SK-N-SH (cell line): Measurements from ENCODE around the gene MGRN1. TPM values are rescaled to one million over a fixed set of nuclear protein-coding genes. Genes with fewer than 3 reads are reported as not detected.

ENCODE experiments used
- CTCF ChIA-PET: fragments of 300-600, 350-600 bp; formaldehyde crosslinking; extraction: SDS; loops from one replicate; lab custom pipeline; 2021; lab: Yijun Ruan, JAX
- POLR2A ChIA-PET: fragments of 350-600 bp; sonication (Branson Sonifier 250); formaldehyde crosslinking; extraction: SDS; loops from one replicate; lab custom pipeline; 2020; ENCODE audit warnings: antibody characterized with exemption, inconsistent platforms; lab: Yijun Ruan, JAX
- DNase-seq: peaks from one replicate; pipeline ENCODE4 v3.0.0; 2012
- H2AFZ ChIP-seq: fragments of 200-600 bp; sonication (generic); 2 replicates; pipeline ENCODE4 v1.8.1; 2016; ENCODE audit warnings: antibody characterized with exemption, mild to moderate bottlenecking, low read depth
- H3F3A ChIP-seq: fragments of 200-600 bp; sonication (generic); replicated peaks from 2 replicates; pipeline ENCODE3; 2016; ENCODE audit warnings: antibody characterized with exemption, mild to moderate bottlenecking; ENCODE audit not compliant: insufficient read depth
- H3K27ac ChIP-seq, 2 experiments: fragments of 200-500 bp in 1 of 2; fragments of 200-600 bp in 1 of 2; sonication (Bioruptor generic) in 1 of 2; sonication (generic), shearing (Covaris generic) in 1 of 2; 2 replicates each; pipeline versions ENCODE4 v1.5.1 to v1.6.1; 2014 to 2016; ENCODE audit warnings: low read depth in 2 of 2, inconsistent platforms in 1 of 2, low read length in 1 of 2, mild to moderate bottlenecking in 1 of 2, mixed read lengths in 1 of 2
- H3K27me3 ChIP-seq: fragments of 200-600 bp; sonication (generic), shearing (Covaris generic); 2 replicates; pipeline ENCODE4 v1.6.1; 2016; ENCODE audit warnings: mixed run types; ENCODE audit not compliant: insufficient read depth
- H3K36me3 ChIP-seq, 2 experiments: fragments of 200-500 bp in 1 of 2; fragments of 200-600 bp in 1 of 2; sonication (Bioruptor generic) in 1 of 2; sonication (generic) in 1 of 2; replicated peaks in 1 of 2; 2 replicates each; pipeline versions ENCODE3 to v1.5.1; 2014 to 2016; ENCODE audit warnings: low read length in 1 of 2, mild to moderate bottlenecking in 1 of 2; ENCODE audit not compliant: insufficient read depth in 2 of 2, control insufficient read depth in 1 of 2
- H3K4me1 ChIP-seq, 2 experiments: fragments of 200-500 bp in 1 of 2; fragments of 200-600 bp in 1 of 2; sonication (Bioruptor generic) in 1 of 2; sonication (generic), shearing (Covaris generic) in 1 of 2; 2 replicates each; pipeline versions ENCODE4 v1.5.1 to v1.6.1; 2014 to 2016; ENCODE audit warnings: low read depth in 1 of 2, low read length in 1 of 2, mixed run types in 1 of 2; ENCODE audit not compliant: insufficient read depth in 2 of 2, control insufficient read depth in 1 of 2
- H3K4me2 ChIP-seq: fragments of 200-600 bp; sonication (generic), shearing (Covaris generic); 2 replicates; pipeline ENCODE4 v1.6.1; 2017; ENCODE audit warnings: mixed run types
- H3K4me3 ChIP-seq, 2 experiments: fragments of 200-500 bp in 1 of 2; fragments of 200-600 bp in 1 of 2; sonication (Bioruptor generic) in 1 of 2; sonication (generic), shearing (Covaris generic) in 1 of 2; 2 replicates each; pipeline versions ENCODE4 v1.5.1 to v1.8.1; 2014 to 2016; ENCODE audit warnings: low read depth in 2 of 2, inconsistent platforms in 1 of 2, low read length in 1 of 2, mild to moderate bottlenecking in 1 of 2, mixed read lengths in 1 of 2, moderate library complexity in 1 of 2
- H3K79me2 ChIP-seq: fragments of 200-600 bp; sonication (generic); 2 replicates; pipeline ENCODE4 v1.8.1; 2017; ENCODE audit warnings: mild to moderate bottlenecking; ENCODE audit not compliant: insufficient read depth
- H3K9ac ChIP-seq: fragments of 200-600 bp; sonication (generic); 2 replicates; pipeline ENCODE4 v1.6.1; 2017; ENCODE audit warnings: mixed run types
- H3K9me2 ChIP-seq: fragments of 200-600 bp; sonication (generic); 2 replicates; pipeline ENCODE4 v1.6.1; 2017; ENCODE audit warnings: mixed run types
- H3K9me3 ChIP-seq: fragments of 200-600 bp; sonication (generic); 2 replicates; pipeline ENCODE4 v1.6.1; 2017; ENCODE audit warnings: mixed run types, mild to moderate bottlenecking, moderate library complexity
- H4K20me1 ChIP-seq: fragments of 200-600 bp; sonication (generic); 2 replicates; pipeline ENCODE4 v1.6.1; 2017; ENCODE audit warnings: mild to moderate bottlenecking, mixed run types; ENCODE audit not compliant: insufficient read depth
- CHD2 ChIP-seq: fragments of 150-350 bp; IDR thresholded peaks from 2 replicates; pipeline ENCODE4 v1.6.1; 2018; ENCODE audit warnings: low read length; ENCODE audit not compliant: partially characterized antibody
- ELF1 ChIP-seq: IDR thresholded peaks from 2 replicates; pipeline ENCODE4 v1.4.0; 2012
- EP300 ChIP-seq, 2 experiments: IDR thresholded peaks; 2 replicates each; pipeline versions ENCODE4 v1.4.0 to v1.6.1; 2012; ENCODE audit warnings: borderline replicate concordance in 1 of 2, low read depth in 1 of 2, low read length in 1 of 2
- EZH2phosphoT487 ChIP-seq: fragments of 200-600 bp; sonication (generic); IDR thresholded peaks from 2 replicates; pipeline ENCODE4 v1.6.1; 2017; ENCODE audit warnings: low read depth, mixed run types, mild to moderate bottlenecking, antibody characterized with exemption, moderate library complexity, borderline replicate concordance
- FOXM1 ChIP-seq: IDR thresholded peaks from 2 replicates; pipeline ENCODE4 v1.4.0; 2012; ENCODE audit warnings: low read depth, mild to moderate bottlenecking
- GABPA ChIP-seq: IDR thresholded peaks from 2 replicates; pipeline ENCODE4 v1.4.0; 2012; ENCODE audit warnings: low read depth, mild to moderate bottlenecking
- NFIC ChIP-seq: IDR thresholded peaks from 2 replicates; pipeline ENCODE4 v1.4.0; 2012; ENCODE audit warnings: borderline replicate concordance
- POLR2AphosphoS5 ChIP-seq: IDR thresholded peaks from 2 replicates; pipeline ENCODE4 v1.6.1; 2012; ENCODE audit warnings: low read depth, low read length
- RAD21 ChIP-seq: IDR thresholded peaks from 2 replicates; pipeline ENCODE4 v1.6.1; 2012; ENCODE audit warnings: mild to moderate bottlenecking, low read length
- RFX5 ChIP-seq: IDR thresholded peaks from 2 replicates; pipeline ENCODE4 v1.6.1; 2012; ENCODE audit warnings: mild to moderate bottlenecking, improper control_type of control experiment, low read length
- RXRA ChIP-seq: IDR thresholded peaks from 2 replicates; pipeline ENCODE4 v1.4.0; 2012; ENCODE audit warnings: low read depth, mild to moderate bottlenecking, borderline replicate concordance
- SMC3 ChIP-seq: IDR thresholded peaks from 2 replicates; pipeline ENCODE4 v1.6.1; 2012; ENCODE audit warnings: low read depth, low read length, improper control_type of control experiment
- TAF1 ChIP-seq: IDR thresholded peaks from 2 replicates; pipeline ENCODE4 v1.6.1; 2012; ENCODE audit warnings: low read depth, mild to moderate bottlenecking, low read length, moderate library complexity, borderline replicate concordance
- WGBS: methylation state at CpG from one replicate; pipeline ENCODE4 v1.1.6; 2017; ENCODE audit warnings: low lambda C conversion rate; 5-methylcytosine and 5-hydroxymethylcytosine counted together
- polyA plus RNA-seq, 3 experiments: library from polyadenylated mRNA; depleted of rRNA; stranded (reverse); fragments of >200 nt; gene quantifications; 2 replicates each; pipeline ENCODE4 v1.2.3, GENCODE V29; 2012
- TF ChIP-seq, protein P1 (sequence below): fragments of 200-600 bp; sonication (generic); IDR thresholded peaks from 2 replicates; pipeline ENCODE4 v1.6.1; 2017; ENCODE audit warnings: antibody characterized with exemption, mild to moderate bottlenecking, moderate library complexity
- TF ChIP-seq, protein P2 (sequence below): IDR thresholded peaks from 2 replicates; pipeline ENCODE4 v1.4.0; 2012; ENCODE audit warnings: low read depth
- TF ChIP-seq, protein P3 (sequence below): IDR thresholded peaks from 2 replicates; pipeline ENCODE4; 2012
- TF ChIP-seq, protein P4 (sequence below): IDR thresholded peaks from 2 replicates; pipeline ENCODE4 v1.6.1; 2012; ENCODE audit warnings: mild to moderate bottlenecking, low read depth, low read length, moderate library complexity

The MGRN1 gene
- polyA plus RNA-seq, 1 of the 3 experiments (the other 2 are of a cell fraction) = 13.3 TPM

DNA sequence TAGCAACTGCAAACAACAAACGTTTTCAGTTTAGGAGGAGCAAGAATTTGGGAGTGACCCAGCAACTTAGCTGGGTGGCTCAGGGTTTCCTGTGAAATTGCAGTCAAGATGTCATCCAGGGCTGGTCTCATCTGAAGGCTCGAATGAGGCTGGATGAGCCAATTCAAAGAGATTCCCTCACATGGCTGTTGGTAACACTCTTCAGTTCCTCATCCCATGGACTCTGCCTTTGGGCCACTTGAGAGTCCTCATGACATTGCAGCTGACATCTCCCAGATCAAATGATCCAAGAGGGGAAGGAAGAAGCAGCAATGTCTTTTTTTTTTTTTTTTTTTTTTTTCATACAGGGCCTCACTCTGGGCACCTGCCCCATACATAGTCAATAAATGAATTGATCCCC is 36.2 kb upstream of the MGRN1 start:
- CTCF ChIA-PET = interaction anchor here (0.8 to 5.6 kb wide), 5 partner anchors 20 to 82 kb away, joined by 3 to 64 read pairs (median 5); no protein-coding TSS in a partner anchor
- H3K9me2 ChIP-seq = no peaks in the 10 kb centered on the region
- TF ChIP-seq, protein P1, sequence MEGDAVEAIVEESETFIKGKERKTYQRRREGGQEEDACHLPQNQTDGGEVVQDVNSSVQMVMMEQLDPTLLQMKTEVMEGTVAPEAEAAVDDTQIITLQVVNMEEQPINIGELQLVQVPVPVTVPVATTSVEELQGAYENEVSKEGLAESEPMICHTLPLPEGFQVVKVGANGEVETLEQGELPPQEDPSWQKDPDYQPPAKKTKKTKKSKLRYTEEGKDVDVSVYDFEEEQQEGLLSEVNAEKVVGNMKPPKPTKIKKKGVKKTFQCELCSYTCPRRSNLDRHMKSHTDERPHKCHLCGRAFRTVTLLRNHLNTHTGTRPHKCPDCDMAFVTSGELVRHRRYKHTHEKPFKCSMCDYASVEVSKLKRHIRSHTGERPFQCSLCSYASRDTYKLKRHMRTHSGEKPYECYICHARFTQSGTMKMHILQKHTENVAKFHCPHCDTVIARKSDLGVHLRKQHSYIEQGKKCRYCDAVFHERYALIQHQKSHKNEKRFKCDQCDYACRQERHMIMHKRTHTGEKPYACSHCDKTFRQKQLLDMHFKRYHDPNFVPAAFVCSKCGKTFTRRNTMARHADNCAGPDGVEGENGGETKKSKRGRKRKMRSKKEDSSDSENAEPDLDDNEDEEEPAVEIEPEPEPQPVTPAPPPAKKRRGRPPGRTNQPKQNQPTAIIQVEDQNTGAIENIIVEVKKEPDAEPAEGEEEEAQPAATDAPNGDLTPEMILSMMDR = no peak
- TF ChIP-seq, protein P2, sequence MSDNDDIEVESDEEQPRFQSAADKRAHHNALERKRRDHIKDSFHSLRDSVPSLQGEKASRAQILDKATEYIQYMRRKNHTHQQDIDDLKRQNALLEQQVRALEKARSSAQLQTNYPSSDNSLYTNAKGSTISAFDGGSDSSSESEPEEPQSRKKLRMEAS = no peak
- no peak for TF ChIP-seq RAD21
- TF ChIP-seq RFX5 = no peak
- TF ChIP-seq GABPA = no peak
- TF ChIP-seq EZH2phosphoT487 = no peak
- TF ChIP-seq EP300 (IDR thresholded peaks at IDR 0.05; ENCODE audit: borderline replicate concordance in 1 of 2, low read depth in 1 of 2, low read length in 1 of 2) = no peak
- TF ChIP-seq SMC3 = no peak
- TF ChIP-seq CHD2 = no peak
- no peak for TF ChIP-seq ELF1
- TF ChIP-seq, protein P3, sequence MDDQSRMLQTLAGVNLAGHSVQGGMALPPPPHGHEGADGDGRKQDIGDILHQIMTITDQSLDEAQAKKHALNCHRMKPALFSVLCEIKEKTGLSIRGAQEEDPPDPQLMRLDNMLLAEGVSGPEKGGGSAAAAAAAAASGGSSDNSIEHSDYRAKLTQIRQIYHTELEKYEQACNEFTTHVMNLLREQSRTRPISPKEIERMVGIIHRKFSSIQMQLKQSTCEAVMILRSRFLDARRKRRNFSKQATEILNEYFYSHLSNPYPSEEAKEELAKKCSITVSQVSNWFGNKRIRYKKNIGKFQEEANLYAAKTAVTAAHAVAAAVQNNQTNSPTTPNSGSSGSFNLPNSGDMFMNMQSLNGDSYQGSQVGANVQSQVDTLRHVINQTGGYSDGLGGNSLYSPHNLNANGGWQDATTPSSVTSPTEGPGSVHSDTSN = no peak
- TF ChIP-seq TAF1 = no peak
- no peak for TF ChIP-seq POLR2AphosphoS5
- no peak for TF ChIP-seq RXRA
- TF ChIP-seq, protein P4, sequence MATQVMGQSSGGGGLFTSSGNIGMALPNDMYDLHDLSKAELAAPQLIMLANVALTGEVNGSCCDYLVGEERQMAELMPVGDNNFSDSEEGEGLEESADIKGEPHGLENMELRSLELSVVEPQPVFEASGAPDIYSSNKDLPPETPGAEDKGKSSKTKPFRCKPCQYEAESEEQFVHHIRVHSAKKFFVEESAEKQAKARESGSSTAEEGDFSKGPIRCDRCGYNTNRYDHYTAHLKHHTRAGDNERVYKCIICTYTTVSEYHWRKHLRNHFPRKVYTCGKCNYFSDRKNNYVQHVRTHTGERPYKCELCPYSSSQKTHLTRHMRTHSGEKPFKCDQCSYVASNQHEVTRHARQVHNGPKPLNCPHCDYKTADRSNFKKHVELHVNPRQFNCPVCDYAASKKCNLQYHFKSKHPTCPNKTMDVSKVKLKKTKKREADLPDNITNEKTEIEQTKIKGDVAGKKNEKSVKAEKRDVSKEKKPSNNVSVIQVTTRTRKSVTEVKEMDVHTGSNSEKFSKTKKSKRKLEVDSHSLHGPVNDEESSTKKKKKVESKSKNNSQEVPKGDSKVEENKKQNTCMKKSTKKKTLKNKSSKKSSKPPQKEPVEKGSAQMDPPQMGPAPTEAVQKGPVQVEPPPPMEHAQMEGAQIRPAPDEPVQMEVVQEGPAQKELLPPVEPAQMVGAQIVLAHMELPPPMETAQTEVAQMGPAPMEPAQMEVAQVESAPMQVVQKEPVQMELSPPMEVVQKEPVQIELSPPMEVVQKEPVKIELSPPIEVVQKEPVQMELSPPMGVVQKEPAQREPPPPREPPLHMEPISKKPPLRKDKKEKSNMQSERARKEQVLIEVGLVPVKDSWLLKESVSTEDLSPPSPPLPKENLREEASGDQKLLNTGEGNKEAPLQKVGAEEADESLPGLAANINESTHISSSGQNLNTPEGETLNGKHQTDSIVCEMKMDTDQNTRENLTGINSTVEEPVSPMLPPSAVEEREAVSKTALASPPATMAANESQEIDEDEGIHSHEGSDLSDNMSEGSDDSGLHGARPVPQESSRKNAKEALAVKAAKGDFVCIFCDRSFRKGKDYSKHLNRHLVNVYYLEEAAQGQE = no peak
- no peak for TF ChIP-seq NFIC
- no peak for TF ChIP-seq FOXM1
- TF ChIP-seq, all 33 proteins: peak for 0
- POLR2A ChIA-PET = interaction anchor here (0.6 kb wide), 1 partner anchor 32 kb away, joined by 3 read pairs; the partner anchor contains the start of gene C16orf96
- no peaks in the 10 kb centered on the region for H3K27me3 ChIP-seq
- H3K79me2 ChIP-seq = no peaks in the 10 kb centered on the region
- no peak overlapping the region for H3K4me3 ChIP-seq
- no peak for DNase-seq
- no peaks in the 10 kb centered on the region; a peak in 1 of 4 replicates for H3K4me1 ChIP-seq
- H3K9ac ChIP-seq = no peak overlapping the region
- WGBS = 42% methylated on average over 2 of the region's 2 CpGs
- no peaks in the 10 kb centered on the region for H3K36me3 ChIP-seq
- H2AFZ ChIP-seq = no peak overlapping the region
- no peaks in the 10 kb centered on the region for H3K9me3 ChIP-seq
- H3F3A ChIP-seq = no peaks in the 10 kb centered on the region
- no peak overlapping the region for H3K4me2 ChIP-seq
- H3K27ac ChIP-seq = no peak overlapping the region
- no peaks in the 10 kb centered on the region for H4K20me1 ChIP-seq
